GM12891 (cell line): ENCODE data around the gene SPINK8.

Experiments used
- PAX5 ChIP-seq: IDR thresholded peaks from 2 replicates; pipeline ENCODE4 v1.6.1; 2011; ENCODE audit warnings: low read length, moderate library complexity, mild to moderate bottlenecking; ENCODE audit not compliant: insufficient read depth, severe bottlenecking
- POLR2A ChIP-seq: IDR thresholded peaks from 2 replicates; pipeline ENCODE4 v1.6.1; 2011; ENCODE audit warnings: low read depth, low read length, control low read depth
- POLR2AphosphoS5 ChIP-seq: IDR thresholded peaks from 2 replicates; pipeline ENCODE4 v1.6.1; 2011; ENCODE audit warnings: low read depth, low read length, control low read depth
- POU2F2 ChIP-seq: IDR thresholded peaks from 2 replicates; pipeline ENCODE4 v1.6.1; 2011; ENCODE audit warnings: low read depth, mild to moderate bottlenecking, control low read depth, low read length, moderate library complexity
- SPI1 ChIP-seq: IDR thresholded peaks from 2 replicates; pipeline ENCODE4 v1.6.1; 2011; ENCODE audit warnings: low read depth, low read length, control low read depth
- TAF1 ChIP-seq: IDR thresholded peaks from 2 replicates; pipeline ENCODE4 v1.6.1; 2011; ENCODE audit warnings: low read depth, low read length, control low read depth

DNA sequence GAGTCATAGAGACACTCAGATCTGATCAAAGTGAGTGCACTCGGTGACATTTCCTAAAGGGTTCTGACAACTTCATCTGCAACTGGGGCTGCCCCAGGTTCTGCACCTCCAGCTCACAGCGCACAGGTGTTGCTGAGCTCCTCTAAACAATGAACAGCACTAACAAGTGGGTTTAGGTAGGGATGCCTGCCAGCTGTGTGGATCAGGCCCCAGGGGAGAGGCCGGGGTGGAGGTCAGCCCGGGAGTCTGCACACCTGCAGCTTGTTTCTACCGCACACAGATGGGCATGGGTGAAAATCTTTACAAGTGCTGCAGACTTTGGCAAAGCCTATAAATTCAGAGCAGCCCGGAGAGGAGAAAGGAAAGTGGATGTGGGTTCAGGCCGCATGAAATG is 38.9 kb upstream of the SPINK8 start:
- no peak for TF ChIP-seq POLR2A
- TF ChIP-seq POLR2AphosphoS5 = no peak
- TF ChIP-seq PAX5 = no peak
- TF ChIP-seq SPI1 = no peak
- TF ChIP-seq TAF1 = no peak
- no peak for TF ChIP-seq POU2F2
